Measurements from ENCODE around the gene GLI2.

Gene GLI2

GRCh38 chr2:120715941-120716340, 19.7 kb upstream of the GLI2 start:
- DNase-seq: no peak

DNA sequence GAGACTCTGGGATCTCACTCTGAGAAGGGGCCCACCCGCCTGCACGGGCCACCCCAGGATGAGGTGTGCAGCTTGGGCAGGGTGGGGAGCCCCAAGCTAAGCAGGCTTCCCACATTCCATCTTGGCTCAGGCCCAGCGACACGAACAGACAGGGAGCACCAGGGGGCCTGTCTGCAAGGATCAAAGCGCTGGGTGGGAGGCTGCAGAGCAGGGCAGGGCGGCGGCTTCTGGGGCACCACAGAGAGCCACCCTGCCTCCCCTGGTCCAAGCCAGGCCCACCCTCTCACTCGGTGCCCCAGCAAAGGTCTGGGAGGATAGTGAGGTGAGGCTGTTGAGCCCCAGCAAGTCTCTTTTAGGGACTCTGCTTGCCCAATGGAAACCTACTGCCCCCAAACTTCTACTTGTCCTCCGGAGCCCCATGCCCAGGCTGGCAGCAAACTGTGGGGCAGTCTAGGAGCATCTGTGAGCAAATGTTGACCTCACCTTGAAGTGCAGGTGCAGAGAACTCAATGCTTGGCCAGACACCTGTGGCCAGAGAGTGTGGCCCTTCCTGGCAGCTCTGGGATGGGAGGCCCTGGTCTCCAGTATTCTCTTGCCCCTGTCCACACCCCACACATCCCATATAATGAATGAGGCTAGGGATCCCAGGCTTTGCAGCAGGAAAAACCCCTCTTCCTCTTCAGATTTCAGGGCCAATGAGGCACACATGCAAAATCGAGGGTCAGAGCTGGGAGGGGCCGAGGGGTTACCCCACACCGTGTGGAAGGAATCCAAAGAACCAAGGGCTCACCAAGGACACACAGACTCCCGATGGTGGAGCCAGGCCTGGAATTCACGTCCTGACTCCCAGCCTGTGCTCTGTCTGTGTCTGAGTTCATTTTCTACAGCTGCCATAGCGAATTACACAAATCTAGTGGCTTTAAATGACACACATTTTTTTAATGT, 18.8 kb upstream of the GLI2 start:
- DNase-seq: no peak

GRCh38 chr2:120719491-120719890, 16.2 kb upstream of the GLI2 start:
- DNase-seq: no peak

DNA sequence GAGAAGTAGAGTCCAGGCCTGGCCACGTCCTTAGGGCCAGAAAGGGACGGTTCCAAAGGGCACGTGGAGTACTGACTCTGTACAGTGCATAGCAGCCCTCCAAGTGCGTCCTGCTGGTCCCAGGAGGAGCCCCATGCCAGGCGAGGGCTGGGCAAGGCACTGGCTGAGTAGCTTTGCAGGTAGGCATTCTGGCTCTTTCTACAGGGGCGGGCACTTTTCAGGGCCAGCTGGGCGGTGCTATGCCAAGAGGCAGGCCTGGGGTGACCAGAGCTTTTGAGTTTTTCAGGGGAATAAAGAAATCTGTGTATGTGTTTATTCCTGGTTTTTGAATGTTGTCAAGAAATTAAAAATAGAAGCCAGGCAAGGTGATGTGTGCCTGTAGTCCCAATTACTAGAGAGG, 15.4 kb upstream of the GLI2 start:
- DNase-seq: no peak

- DNase-seq: no peak
Measured at GRCh38 chr2:120720746-120721375, 14.8 kb upstream of the GLI2 start.

DNA sequence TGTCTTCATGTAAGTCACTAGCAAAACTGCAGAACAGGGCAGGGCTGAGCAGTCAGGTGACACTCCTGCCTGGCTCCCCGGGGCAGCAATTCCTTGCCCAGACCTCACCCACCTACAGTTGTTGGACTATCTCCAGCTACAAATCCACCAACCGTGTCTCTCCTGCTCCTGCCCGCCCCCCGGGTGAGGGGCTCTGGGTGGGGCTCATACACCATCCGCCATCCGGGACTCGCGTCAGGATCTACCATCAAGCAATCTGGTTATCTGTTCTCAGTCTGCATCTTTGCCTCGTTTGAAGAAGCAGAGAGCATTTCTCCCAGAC, 13.5 kb upstream of the GLI2 start:
- DNase-seq: no peak

- no peak for DNase-seq
Measured at GRCh38 chr2:120722568-120723421, 12.9 kb upstream of the GLI2 start.

- DNase-seq: no peak
Measured at GRCh38 chr2:120726245-120726644, 9.4 kb upstream of the GLI2 start.

GRCh38 chr2:120729406-120730399, 6.0 kb upstream of the GLI2 start:
- DNase-seq: no peak

- DNase-seq: no peak
Measured at GRCh38 chr2:120731175-120731574, 4.5 kb upstream of the GLI2 start.

- no peak for DNase-seq
Measured at GRCh38 chr2:120732506-120733237, 3.0 kb upstream of the GLI2 start.

DNA sequence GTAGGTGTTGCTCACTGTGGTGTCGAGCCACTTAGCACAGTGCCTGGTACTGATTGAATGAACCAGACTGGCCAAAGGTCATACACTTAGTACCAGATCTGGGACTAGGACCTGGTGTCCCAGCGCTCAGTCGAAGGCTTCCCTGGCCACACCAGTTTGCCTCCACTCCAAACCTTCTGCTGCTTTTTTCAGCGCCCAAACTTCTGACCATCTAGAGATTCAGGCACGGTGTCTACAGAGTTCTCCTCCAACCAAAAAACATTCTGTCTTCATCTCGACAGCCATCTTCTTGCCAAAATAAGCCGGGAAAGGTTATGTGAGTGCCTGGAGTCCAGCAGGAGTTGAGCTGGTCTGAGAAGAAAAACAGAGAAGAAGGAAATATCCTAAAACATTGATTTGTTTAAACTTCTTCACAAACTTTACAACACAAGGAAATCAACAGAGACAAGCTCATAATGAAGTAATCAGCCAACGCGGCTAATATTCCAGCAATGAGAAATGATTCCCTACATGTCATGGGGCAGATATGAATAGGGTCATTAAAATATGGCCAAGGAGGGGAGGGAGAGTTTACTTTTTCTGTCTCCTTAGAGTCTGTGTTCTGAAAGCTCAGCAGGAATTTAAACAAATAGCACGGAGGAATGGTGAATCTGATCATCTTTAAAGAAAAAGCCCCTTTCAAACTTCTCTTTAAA, 2.3 kb upstream of the GLI2 start:
- DNase-seq: peak; percentile 3

GRCh38 chr2:120734930-120735651, 577 bp upstream of the GLI2 start:
- DNase-seq: no peak

DNA sequence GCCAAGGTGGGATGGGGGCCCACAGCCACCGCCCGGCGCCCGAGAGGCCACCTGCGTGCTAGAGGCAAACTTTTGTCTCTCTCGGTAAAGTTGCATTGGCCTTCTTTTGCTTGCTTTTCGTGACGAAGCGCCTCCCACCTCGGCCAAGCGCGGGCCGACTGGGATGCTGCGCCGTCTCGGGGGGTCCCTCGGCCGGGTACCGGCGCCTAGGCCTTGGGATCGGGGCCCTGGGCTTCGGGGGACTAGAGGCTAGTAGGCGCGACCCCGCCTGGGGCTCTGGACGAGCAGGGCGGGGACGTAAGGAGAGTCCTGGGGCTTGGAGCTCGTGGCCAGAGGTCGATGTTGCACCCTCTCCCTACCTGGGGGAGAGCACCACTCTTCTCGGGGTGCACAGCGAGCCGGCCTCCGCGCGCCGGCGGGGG, 545 bp downstream of the GLI2 start:
- DNase-seq: no peak

DNA sequence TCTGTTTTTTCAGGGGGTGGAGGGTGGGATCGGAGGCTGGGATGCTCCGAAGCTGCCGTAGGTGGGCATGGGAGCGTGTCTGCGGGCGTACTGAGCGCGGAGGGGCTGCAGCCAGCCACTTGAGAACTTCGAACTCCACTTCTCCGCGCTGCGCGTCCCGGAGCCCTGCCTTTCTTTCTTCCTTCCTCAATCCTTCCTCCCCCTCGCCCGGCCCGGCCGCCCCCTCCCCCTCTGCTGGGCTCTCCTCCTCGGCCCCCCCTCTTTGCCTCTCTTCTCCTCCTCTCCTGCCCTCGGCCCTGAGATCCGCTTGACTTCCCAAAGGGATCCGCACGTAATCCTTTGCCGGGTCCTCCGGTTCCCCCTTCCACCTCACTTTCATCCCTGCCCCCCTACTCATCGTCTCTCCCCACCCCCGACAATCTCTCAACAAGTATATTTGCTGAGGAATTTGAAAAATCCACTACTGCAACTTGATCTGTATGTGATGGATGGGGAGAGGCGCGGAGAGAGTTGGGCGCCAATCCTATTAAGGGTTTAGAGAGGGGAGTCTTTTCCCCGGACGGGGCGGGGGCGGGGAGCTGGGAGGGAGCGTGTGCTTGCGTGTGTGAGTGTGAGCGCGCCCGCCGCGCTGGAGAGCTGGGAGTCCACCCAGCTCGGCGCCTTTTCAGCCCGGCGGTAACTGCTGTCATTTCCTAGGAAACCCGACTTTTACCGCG, 1.1 kb downstream of the GLI2 start:
- DNase-seq: peak; percentile 21

- peak; percentile 13 for DNase-seq
Measured at GRCh38 chr2:120737340-120738101, 1.9 kb downstream of the GLI2 start.

DNA sequence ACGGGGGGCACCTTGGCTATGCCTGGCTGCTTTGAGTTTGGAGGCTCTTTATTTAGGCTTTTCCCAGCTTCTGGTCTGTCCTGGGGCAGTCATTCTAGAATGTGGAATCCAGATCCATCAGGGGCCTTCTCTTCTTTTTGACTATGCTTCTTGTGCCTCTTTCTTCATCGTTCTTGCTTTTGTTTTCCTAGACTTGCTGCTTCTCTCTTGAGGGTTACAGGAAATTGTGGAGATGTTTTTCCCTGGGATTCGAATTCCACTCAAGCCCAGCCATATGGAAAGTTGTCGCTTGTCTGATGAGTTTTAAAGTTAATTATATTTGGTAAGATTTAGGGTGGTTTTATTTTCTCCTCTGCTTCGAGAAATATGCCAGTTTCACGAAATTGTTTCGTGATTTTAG, 2.4 kb downstream of the GLI2 start:
- DNase-seq: no peak

GRCh38 chr2:120738786-120739437, 3.2 kb downstream of the GLI2 start:
- no peak for DNase-seq
